Fibroblast of pulmonary artery (primary cell): Measurements from ENCODE around the gene PPP1R15B.

Experiments
- DNase-seq: peaks from one replicate; pipeline ENCODE4 v3.0.0-alpha.2; 2010; ENCODE audit warnings: low read depth
- H3K4me3 ChIP-seq: replicated peaks from 2 replicates; pipeline ENCODE4 v1.5.1; 2011; ENCODE audit warnings: low read depth, mild to moderate bottlenecking, control low read depth, low read length, moderate library complexity
- CTCF ChIP-seq: IDR thresholded peaks from 2 replicates; pipeline ENCODE4 v1.5.1; 2011; ENCODE audit warnings: mild to moderate bottlenecking, control low read depth, low read length, inconsistent platforms; ENCODE audit errors: missing control alignments

Gene PPP1R15B

GRCh38 chr1:204400882-204401510, 10.6 kb downstream of the PPP1R15B start:
- TF ChIP-seq CTCF = no peak
- H3K4me3 ChIP-seq = no peak overlapping the region
- DNase-seq = no peak

- TF ChIP-seq CTCF = peak; percentile 89
- no peak overlapping the region for H3K4me3 ChIP-seq
- peak; percentile 72 for DNase-seq
Observed at GRCh38 chr1:204398197-204399125, 13.2 kb downstream of the PPP1R15B start.

GRCh38 chr1:204396015-204396583, 15.5 kb downstream of the PPP1R15B start:
- no peak overlapping the region for H3K4me3 ChIP-seq
- DNase-seq = no peak
- TF ChIP-seq CTCF = no peak

GRCh38 chr1:204391629-204392028, 20.0 kb downstream of the PPP1R15B start:
- no peak for DNase-seq
- no peak for TF ChIP-seq CTCF
- H3K4me3 ChIP-seq = no peak overlapping the region

GRCh38 chr1:204390751-204391466, 20.7 kb downstream of the PPP1R15B start:
- no peak for DNase-seq
- no peak overlapping the region for H3K4me3 ChIP-seq
- no peak for TF ChIP-seq CTCF

- no peak for TF ChIP-seq CTCF
- no peak for DNase-seq
Observed at GRCh38 chr1:204385727-204386126, 25.9 kb downstream of the PPP1R15B start.

More at GRCh38 chr1:204385727-204386126, 25.9 kb downstream of the PPP1R15B start:
- H3K4me3 ChIP-seq = no peak overlapping the region
